MM.1S (cell line): ENCODE results near the gene TEX48.

ENCODE experiments used
- DNase-seq: peaks from one replicate; pipeline ENCODE4 v3.0.0-alpha.2; 2015
- H2AFZ ChIP-seq: fragments of 300-600 bp; sonication (generic); 2 replicates; pipeline ENCODE4 v1.6.0; 2016; ENCODE audit warnings: antibody characterized with exemption, low read length
- H3F3A ChIP-seq: fragments of 300-600 bp; sonication (generic); 2 replicates; pipeline ENCODE4 v1.6.1; 2016; ENCODE audit warnings: mild to moderate bottlenecking, antibody characterized with exemption, low read length, moderate library complexity, mixed read lengths; ENCODE audit not compliant: insufficient read depth
- H3K27ac ChIP-seq: fragments of 300-600 bp; sonication (generic); 2 replicates; pipeline ENCODE4 v1.5.1; 2016; ENCODE audit warnings: mild to moderate bottlenecking, low read length
- H3K27me3 ChIP-seq: fragments of 300-600 bp; sonication (generic); replicated peaks from 2 replicates; pipeline ENCODE4 v1.6.0; 2016; ENCODE audit warnings: low read length; ENCODE audit not compliant: insufficient read depth
- H3K36me3 ChIP-seq: fragments of 300-600 bp; sonication (generic); replicated peaks from 2 replicates; pipeline ENCODE4 v1.6.1; 2016; ENCODE audit warnings: mild to moderate bottlenecking, low read length, mixed read lengths; ENCODE audit not compliant: insufficient read depth
- H3K4me1 ChIP-seq: fragments of 300-600 bp; sonication (generic); 2 replicates; pipeline ENCODE4 v1.6.1; 2016; ENCODE audit warnings: low read length, mixed read lengths
- H3K4me2 ChIP-seq: fragments of 300-600 bp; sonication (generic); 2 replicates; pipeline ENCODE4 v1.6.0; 2016; ENCODE audit warnings: low read depth, low read length
- H3K4me3 ChIP-seq: fragments of 300-600 bp; sonication (generic); 2 replicates; pipeline ENCODE4 v1.5.1; 2016; ENCODE audit warnings: low read length, mixed read lengths
- H3K79me2 ChIP-seq: fragments of 300-600 bp; sonication (generic); 2 replicates; pipeline ENCODE4 v1.6.1; 2016; ENCODE audit warnings: mixed run types, low read length, mixed read lengths
- H3K9ac ChIP-seq: fragments of 300-600 bp; sonication (generic); 2 replicates; pipeline ENCODE4 v1.6.1; 2016; ENCODE audit warnings: low read length, mixed read lengths
- H3K9me2 ChIP-seq: fragments of 300-600 bp; sonication (generic); replicated peaks from 2 replicates; pipeline ENCODE4 v1.6.1; 2016; ENCODE audit warnings: mild to moderate bottlenecking, low read length, mixed read lengths; ENCODE audit not compliant: insufficient read depth
- H3K9me3 ChIP-seq: fragments of 300-600 bp; sonication (generic); replicated peaks from 2 replicates; pipeline ENCODE4 v1.6.1; 2016; ENCODE audit warnings: mild to moderate bottlenecking, low read length, mixed read lengths; ENCODE audit not compliant: insufficient read depth
- H4K20me1 ChIP-seq: fragments of 300-600 bp; sonication (generic); 2 replicates; pipeline ENCODE4 v1.6.1; 2016; ENCODE audit warnings: mild to moderate bottlenecking, low read length, moderate library complexity, mixed read lengths; ENCODE audit not compliant: insufficient read depth
- CTCF ChIP-seq: fragments of 300-600 bp; sonication (generic); IDR thresholded peaks from 2 replicates; pipeline ENCODE4 v1.5.1; 2016; ENCODE audit warnings: antibody characterized with exemption, low read length, mixed read lengths
- EZH2 ChIP-seq: fragments of 300-600 bp; sonication (generic); optimal IDR thresholded peaks from 2 replicates; pipeline ENCODE3; 2017; ENCODE audit warnings: low read depth, mild to moderate bottlenecking, antibody characterized with exemption, low read length, mixed read lengths
- EZH2phosphoT487 ChIP-seq: fragments of 300-600 bp; sonication (generic); IDR thresholded peaks from 2 replicates; pipeline ENCODE4 v1.6.1; 2018; ENCODE audit warnings: antibody characterized with exemption, low read length

Gene TEX48

GRCh38 chr9:114656301-114656700 lies 25.7 kb downstream of the TEX48 start:
- Histone ChIP-seq H3K4me3 (no peak overlapping the region), H3F3A (peaks cover 7% of the 10 kb centered on the region; the same call in 1 of the 2 replicates), H3K27ac (no peak overlapping the region), H3K9me3 (no peaks in the 10 kb centered on the region), H4K20me1 (no peaks in the 10 kb centered on the region), H3K4me2 (no peak overlapping the region), H3K4me1 (peaks cover 13% of the 10 kb centered on the region), H3K27me3 (no peaks in the 10 kb centered on the region), H3K36me3 (no peaks in the 10 kb centered on the region), H3K9me2 (no peaks in the 10 kb centered on the region), H2AFZ (no peak overlapping the region), H3K79me2 (no peaks in the 10 kb centered on the region), H3K9ac (no peak overlapping the region)
- TF ChIP-seq CTCF, result no peak
- TF ChIP-seq EZH2phosphoT487, result no peak
- no peak for TF ChIP-seq EZH2
- no peak for DNase-seq

GRCh38 chr9:114655689-114656088 lies 26.3 kb downstream of the TEX48 start:
- Histone ChIP-seq H3K27me3 (no peaks in the 10 kb centered on the region), H3K36me3 (no peaks in the 10 kb centered on the region), H3K4me2 (no peak overlapping the region), H3K4me3 (no peak overlapping the region), H3K9me3 (no peaks in the 10 kb centered on the region), H3K27ac (no peak overlapping the region), H4K20me1 (no peaks in the 10 kb centered on the region), H2AFZ (no peak overlapping the region), H3F3A (peaks cover 7% of the 10 kb centered on the region; the same call in 1 of the 2 replicates), H3K9ac (no peak overlapping the region), H3K4me1 (peaks cover 13% of the 10 kb centered on the region), H3K79me2 (no peaks in the 10 kb centered on the region), H3K9me2 (no peaks in the 10 kb centered on the region)
- DNase-seq, result no peak
- TF ChIP-seq EZH2phosphoT487 (no peak), CTCF (no peak), EZH2 (no peak)

- peak; percentile 78 for DNase-seq
- Histone ChIP-seq H3K27ac (peak overlapping the region; percentile 11; the same call in 1 of the 2 replicates), H3K79me2 (no peaks in the 10 kb centered on the region), H3K9ac (no peak overlapping the region; the same call in 1 of the 2 replicates), H4K20me1 (no peaks in the 10 kb centered on the region), H3K27me3 (no peaks in the 10 kb centered on the region), H3K4me3 (no peak overlapping the region), H3K9me2 (no peaks in the 10 kb centered on the region), H2AFZ (no peak overlapping the region), H3K4me1 (peaks cover 13% of the 10 kb centered on the region), H3K4me2 (peak overlapping the region; percentile 8; the same call in 1 of the 2 replicates), H3F3A (peaks cover 7% of the 10 kb centered on the region; the same call in 1 of the 2 replicates), H3K9me3 (no peaks in the 10 kb centered on the region), H3K36me3 (no peaks in the 10 kb centered on the region)
- TF ChIP-seq EZH2, result no peak
- TF ChIP-seq CTCF, result peak; percentile 93
- TF ChIP-seq EZH2phosphoT487, result no peak
Observed at GRCh38 chr9:114653556-114654159, 28.3 kb downstream of the TEX48 start.
